IMR-90 (cell line): ENCODE measurements around the gene COL2A1.

Experiments
- SMC3 ChIP-seq: fragments of 150-350 bp; IDR thresholded peaks from 2 replicates; pipeline ENCODE4 v1.6.1; 2016; ENCODE audit warnings: low read depth, mild to moderate bottlenecking, antibody characterized with exemption, low read length, moderate library complexity
- TF ChIP-seq, protein P1 (sequence below): fragments of 150-350 bp; IDR thresholded peaks from 2 replicates; pipeline ENCODE4 v1.6.1; 2017; ENCODE audit warnings: mild to moderate bottlenecking, antibody characterized with exemption, low read length, low read depth
- TF ChIP-seq, protein P2 (sequence below): conservative IDR thresholded peaks from 2 replicates; pipeline ENCODE4 v1.5.1; 2012; ENCODE audit warnings: mild to moderate bottlenecking, low read depth, low read length, improper control_type of control experiment
- TF ChIP-seq, protein P3 (sequence below): fragments of 150-350 bp; IDR thresholded peaks from 2 replicates; pipeline ENCODE4 v1.6.1; 2016; ENCODE audit warnings: low read depth, mild to moderate bottlenecking, low read length, moderate library complexity, borderline replicate concordance

DNA sequence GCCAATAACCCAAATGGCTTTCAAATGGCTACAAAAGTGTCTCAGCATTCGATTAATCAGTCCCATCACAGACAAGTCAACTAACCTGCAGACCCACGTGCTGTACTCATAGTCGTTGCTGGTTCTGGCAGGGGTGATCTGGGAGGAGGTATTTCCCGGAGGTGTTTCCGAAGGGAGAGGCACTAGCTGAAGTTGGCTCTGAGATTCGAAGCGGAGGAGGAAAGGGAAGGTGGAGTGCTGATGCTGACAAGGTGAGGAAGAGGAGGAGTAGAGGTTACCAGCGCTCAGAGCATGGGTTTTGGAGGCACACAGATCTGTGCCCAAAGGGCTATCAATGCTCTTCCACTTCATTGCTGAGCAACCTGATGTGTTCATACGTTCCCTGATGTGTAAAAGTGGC, 20.5 kb upstream of the COL2A1 start:
- TF ChIP-seq, protein P1, sequence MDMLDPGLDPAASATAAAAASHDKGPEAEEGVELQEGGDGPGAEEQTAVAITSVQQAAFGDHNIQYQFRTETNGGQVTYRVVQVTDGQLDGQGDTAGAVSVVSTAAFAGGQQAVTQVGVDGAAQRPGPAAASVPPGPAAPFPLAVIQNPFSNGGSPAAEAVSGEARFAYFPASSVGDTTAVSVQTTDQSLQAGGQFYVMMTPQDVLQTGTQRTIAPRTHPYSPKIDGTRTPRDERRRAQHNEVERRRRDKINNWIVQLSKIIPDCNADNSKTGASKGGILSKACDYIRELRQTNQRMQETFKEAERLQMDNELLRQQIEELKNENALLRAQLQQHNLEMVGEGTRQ = no peak
- TF ChIP-seq, protein P2, sequence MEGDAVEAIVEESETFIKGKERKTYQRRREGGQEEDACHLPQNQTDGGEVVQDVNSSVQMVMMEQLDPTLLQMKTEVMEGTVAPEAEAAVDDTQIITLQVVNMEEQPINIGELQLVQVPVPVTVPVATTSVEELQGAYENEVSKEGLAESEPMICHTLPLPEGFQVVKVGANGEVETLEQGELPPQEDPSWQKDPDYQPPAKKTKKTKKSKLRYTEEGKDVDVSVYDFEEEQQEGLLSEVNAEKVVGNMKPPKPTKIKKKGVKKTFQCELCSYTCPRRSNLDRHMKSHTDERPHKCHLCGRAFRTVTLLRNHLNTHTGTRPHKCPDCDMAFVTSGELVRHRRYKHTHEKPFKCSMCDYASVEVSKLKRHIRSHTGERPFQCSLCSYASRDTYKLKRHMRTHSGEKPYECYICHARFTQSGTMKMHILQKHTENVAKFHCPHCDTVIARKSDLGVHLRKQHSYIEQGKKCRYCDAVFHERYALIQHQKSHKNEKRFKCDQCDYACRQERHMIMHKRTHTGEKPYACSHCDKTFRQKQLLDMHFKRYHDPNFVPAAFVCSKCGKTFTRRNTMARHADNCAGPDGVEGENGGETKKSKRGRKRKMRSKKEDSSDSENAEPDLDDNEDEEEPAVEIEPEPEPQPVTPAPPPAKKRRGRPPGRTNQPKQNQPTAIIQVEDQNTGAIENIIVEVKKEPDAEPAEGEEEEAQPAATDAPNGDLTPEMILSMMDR = no peak
- TF ChIP-seq, protein P3, sequence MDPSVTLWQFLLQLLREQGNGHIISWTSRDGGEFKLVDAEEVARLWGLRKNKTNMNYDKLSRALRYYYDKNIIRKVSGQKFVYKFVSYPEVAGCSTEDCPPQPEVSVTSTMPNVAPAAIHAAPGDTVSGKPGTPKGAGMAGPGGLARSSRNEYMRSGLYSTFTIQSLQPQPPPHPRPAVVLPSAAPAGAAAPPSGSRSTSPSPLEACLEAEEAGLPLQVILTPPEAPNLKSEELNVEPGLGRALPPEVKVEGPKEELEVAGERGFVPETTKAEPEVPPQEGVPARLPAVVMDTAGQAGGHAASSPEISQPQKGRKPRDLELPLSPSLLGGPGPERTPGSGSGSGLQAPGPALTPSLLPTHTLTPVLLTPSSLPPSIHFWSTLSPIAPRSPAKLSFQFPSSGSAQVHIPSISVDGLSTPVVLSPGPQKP = no peak
- TF ChIP-seq SMC3 = no peak
